ENCODE measurements around the gene TRPV2. TPM values are rescaled to one million over a fixed set of nuclear protein-coding genes. Genes with fewer than 3 reads are reported as not detected.
"Not testable (repeated sequence)": the region's sequence is repeated elsewhere in the genome, so short reads cannot be mapped to it uniquely, and the experiment has no call there.

The TRPV2 gene
- polyA plus RNA-seq, 3 donors, result 1.7 to 3.2 (median 2.2) TPM

DNA sequence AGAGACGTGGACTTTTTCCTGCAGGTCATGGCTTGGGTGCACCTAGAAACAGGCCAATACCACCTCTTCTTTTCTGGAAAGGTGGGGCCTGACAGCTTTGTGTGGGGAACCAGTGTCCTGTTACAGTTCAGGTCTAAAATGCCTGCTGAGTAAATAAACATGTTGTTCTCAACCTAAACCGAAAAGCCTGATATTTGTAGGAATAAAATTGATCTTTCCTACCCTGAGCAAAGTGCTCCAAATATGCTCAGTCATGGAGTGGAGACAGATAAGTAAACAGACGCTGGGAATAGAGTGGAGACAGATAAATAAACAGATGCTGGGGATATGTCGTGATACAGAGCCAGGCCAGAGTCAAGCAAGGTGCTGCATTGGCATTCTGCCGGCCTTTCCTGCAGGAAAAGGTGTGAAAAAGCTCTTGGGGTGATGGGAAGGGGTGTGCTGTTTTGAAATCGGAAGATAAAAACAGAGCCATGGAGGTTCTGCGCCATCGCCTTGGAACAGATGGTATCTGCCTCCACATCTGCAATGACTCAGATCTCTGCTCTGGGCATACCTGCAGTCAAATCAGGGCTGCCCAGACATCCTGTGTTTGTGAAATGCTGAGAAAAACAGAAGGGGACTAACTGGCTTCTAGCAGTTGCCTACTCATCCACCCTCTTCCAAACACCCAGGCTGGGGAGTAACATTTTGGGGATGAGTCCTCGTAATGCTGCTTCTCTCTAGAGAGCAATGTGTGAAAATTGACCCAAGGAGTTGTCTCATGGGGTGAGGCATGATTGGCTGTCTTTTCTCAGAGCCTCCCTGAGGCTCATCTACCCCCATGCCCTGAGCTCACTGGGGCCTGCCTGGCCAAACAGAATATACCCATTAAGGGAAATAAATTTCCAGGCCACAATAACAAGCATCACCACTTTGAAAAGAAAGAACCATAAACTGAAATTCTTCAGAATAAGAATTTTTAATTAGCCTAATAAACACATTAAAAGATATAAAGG lies 16.8 kb upstream of the TRPV2 start:
- no peak for DNase-seq

- DNase-seq, result not testable (repeated sequence)
Observed at GRCh38 chr17:16403847-16404246, 11.5 kb upstream of the TRPV2 start.

- no peak for DNase-seq
Observed at GRCh38 chr17:16406742-16407674, 8.4 kb upstream of the TRPV2 start.

DNA sequence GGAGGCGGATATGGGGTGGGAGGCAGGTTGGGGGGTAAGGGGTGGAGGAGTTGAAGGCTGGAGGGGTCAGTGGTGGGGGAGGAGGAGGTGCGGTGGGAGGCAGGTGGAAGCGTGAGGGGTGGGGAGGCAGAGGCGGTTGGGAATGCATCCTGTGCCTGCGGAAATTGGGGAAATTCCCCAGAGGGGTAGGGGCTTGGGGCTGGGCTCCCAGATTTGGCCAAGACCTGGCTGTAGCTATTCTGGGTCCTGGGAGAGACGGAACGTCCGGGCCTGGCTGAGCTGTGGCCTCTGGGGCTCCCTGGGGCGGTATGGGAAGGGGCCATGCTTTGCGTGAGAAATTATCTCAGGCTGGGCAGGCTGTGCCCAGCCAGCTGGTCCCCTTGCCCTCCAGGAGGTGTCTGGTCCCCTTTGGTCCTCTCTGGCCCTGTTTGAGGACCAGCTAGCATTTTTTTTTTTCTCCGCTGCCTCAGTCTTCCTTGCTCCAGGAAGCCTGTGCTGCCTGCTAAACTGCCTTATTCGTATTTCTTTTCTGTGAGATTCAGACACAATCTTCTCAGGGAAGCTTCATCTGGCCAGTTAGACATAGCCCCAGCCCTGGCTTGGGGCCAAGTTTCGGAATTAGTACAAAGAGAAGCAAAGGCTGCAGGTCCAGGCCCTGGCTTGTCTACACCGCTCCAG lies 7.3 kb upstream of the TRPV2 start:
- DNase-seq, result no peak

GRCh38 chr17:16417399-16417798 lies 2.0 kb downstream of the TRPV2 start:
- DNase-seq, result no peak

- DNase-seq, result no peak
Observed at GRCh38 chr17:16417896-16418684, 2.7 kb downstream of the TRPV2 start.

DNA sequence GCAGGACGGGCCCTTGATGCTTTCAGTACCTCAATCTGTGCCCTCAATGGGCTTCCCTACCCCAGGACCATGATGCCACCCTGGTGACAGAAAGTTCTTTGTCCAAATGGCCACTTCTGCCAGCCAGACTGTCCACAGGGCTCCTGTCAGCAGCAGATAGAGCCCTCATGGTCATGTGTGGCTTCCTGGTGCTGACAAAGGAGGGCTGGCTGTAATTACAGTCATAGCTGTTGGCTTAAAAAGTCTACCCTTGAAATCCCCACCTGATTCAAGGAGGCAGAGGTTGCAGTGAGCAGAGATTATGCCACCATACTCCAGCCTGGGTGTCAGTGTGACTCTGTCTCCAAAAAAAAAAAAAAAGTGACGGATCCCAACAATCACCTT lies 3.3 kb downstream of the TRPV2 start:
- no peak for DNase-seq

GRCh38 chr17:16419074-16419928 lies 3.9 kb downstream of the TRPV2 start:
- DNase-seq, result no peak

DNA sequence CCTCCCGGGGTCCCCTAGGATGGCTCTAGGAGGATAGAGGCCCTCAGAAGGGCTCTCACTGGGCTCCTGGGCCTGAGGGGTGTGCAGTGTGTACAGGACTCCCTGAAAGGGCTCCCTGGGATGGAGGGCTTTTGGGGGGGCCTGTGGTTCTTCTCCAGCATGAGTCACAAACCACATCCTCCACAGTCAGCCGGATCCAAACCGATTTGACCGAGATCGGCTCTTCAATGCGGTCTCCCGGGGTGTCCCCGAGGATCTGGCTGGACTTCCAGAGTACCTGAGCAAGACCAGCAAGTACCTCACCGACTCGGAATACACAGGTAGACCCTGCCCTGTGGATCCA lies 4.5 kb downstream of the TRPV2 start:
- no peak for DNase-seq

DNA sequence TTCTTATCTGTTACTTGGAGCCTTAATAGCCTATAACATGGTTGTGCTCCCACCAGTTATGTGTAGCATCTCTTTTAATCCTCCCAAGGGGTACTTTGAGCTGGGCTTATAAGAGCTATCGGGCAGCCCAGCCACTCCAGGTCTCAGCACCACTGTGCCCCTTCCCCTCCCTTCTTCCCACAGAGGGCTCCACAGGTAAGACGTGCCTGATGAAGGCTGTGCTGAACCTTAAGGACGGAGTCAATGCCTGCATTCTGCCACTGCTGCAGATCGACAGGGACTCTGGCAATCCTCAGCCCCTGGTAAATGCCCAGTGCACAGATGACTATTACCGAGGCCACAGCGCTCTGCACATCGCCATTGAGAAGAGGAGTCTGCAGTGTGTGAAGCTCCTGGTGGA lies 7.0 kb downstream of the TRPV2 start:
- DNase-seq, result no peak

DNA sequence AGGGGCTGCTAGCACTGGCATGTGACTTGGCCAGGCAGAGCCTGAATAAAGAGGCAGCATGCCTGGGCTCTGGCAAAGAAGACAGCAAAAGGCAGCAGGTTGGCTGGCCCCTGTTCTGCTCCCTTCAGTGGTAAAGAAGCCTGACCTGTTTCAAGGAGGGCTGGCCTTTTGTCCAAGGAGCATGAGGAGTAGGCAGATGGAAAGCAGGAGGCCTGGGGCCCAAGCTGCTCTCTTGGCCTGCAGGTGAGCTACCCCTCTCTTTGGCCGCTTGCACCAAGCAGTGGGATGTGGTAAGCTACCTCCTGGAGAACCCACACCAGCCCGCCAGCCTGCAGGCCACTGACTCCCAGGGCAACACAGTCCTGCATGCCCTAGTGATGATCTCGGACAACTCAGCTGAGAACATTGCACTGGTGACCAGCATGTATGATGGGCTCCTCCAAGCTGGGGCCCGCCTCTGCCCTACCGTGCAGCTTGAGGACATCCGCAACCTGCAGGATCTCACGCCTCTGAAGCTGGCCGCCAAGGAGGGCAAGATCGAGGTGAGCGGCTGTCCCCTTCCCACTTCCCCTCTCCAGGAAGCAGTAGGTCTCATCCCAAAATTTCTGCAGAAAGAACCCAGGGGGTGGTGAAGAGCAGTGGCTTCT lies 8.0 kb downstream of the TRPV2 start:
- DNase-seq, result no peak

DNA sequence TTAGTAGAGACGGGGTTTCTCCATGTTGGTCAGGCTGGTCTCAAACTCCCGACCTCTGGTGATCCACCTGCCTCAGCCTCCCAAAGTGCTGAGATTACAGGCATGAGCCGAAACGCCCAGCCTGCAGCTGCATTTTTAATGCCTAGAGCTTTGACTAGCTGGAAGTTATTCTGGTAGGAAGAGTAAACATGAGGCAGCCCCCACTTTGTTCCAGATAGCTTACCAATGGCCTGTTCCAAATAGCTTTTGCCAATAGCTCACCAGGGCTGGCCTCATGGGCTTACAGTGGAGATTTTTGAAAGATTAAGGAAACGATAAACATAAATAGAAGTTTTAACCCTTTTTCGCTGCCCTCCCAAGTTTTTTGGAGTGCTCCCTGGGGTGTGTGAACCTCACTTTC lies 9.8 kb downstream of the TRPV2 start:
- no peak for DNase-seq

- DNase-seq, result no peak
Observed at GRCh38 chr17:16425698-16426659, 10.6 kb downstream of the TRPV2 start.

DNA sequence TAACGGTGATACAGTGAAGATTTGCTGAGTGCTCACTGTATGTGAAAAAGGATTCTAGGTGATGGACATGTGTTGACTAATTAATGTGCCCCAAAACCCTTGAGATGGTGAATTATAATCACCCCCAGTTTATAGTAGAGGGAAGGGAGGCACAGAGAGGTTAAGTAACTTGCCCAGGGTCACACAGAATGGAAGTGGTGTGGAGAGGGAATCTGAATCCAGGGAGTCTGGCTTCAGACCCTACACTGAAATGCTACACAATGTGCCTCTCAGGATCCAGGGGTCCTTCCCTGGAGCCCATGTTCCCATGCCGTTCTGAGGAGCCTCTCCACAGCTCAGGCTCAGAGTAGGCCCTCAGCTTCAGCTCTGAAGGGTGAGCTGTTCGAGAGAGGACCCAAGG lies 11.6 kb downstream of the TRPV2 start:
- no peak for DNase-seq

DNA sequence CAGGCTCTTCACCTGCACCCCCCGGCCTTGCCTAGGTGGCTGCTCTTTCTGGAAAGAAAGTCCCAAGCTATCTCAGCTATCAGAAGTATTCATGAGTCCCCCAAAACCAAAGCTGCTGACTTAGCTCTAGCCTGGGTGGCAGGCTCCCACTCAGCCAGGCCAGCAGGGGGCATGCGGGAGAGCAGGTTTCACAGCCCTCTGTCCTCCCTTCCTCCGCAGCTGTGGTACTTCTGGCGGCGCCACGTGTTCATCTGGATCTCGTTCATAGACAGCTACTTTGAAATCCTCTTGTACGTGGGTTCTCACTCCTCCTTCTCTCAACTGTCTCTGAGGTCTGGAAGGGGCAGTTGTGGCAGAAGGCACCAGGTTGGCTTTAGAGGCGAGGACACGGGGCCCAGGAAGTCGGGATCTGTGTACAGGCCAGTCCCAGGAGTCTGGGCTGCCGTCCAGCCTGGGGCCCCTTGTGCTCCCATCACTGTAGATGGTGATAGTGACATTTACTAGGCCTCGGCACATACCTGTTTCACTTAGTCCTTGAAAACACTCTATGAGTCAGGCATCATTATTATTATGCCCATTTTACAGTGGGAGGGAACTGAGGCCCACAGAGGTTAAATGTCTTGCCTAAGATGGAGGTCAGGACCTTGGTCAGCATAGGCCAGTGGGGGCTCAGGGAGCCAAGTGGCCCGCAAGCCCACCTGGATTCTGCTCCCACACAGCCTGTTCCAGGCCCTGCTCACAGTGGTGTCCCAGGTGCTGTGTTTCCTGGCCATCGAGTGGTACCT lies 12.9 kb downstream of the TRPV2 start:
- no peak for DNase-seq

DNA sequence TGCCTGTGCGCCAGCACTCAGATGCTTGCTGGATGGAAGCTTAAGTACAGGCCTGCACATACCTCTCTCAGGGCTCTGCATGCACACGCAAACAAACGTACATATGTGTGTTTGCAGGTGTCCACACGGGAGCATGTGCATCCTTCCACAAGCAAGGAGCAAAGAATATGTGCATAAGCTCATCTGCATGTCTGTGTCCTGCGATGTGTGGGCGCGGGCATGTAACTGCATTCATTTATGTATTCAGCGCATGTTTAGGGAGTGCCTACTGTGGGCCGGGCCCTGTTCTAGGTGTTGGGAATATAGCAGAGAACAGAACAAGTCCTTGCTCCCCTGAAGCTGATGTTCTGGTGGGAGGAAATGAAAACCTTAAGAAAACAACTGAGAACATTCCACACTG lies 13.7 kb downstream of the TRPV2 start:
- no peak for DNase-seq

DNA sequence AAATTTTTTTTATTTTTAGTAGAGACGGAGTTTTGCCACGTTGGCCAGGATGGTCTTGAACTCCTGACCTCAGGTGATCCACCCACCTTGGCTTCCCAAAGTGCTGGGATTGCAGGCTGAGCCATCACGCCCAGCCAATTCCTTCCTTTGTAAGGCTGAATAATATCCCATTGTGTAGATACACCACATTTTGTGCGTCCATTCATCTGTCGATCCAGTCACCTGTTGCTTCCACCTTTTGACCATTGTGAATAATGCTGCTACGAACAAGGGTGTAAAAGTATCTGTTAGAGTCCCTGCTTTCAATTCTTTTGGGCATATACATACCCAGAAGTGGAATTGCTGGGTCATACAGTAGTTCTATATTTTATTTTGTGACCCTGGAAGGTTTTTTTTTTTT lies 15.3 kb downstream of the TRPV2 start:
- DNase-seq, result no peak

- no peak for DNase-seq
Observed at GRCh38 chr17:16432017-16432416, 16.6 kb downstream of the TRPV2 start.

Data from renal pelvis (tissue), 4 donors.